Measurements from ENCODE around the gene CLASP2.
"Not testable (repeated sequence)": the region's sequence is repeated elsewhere in the genome, so short reads cannot be mapped to it uniquely, and the experiment has no call there.

The CLASP2 gene

DNA sequence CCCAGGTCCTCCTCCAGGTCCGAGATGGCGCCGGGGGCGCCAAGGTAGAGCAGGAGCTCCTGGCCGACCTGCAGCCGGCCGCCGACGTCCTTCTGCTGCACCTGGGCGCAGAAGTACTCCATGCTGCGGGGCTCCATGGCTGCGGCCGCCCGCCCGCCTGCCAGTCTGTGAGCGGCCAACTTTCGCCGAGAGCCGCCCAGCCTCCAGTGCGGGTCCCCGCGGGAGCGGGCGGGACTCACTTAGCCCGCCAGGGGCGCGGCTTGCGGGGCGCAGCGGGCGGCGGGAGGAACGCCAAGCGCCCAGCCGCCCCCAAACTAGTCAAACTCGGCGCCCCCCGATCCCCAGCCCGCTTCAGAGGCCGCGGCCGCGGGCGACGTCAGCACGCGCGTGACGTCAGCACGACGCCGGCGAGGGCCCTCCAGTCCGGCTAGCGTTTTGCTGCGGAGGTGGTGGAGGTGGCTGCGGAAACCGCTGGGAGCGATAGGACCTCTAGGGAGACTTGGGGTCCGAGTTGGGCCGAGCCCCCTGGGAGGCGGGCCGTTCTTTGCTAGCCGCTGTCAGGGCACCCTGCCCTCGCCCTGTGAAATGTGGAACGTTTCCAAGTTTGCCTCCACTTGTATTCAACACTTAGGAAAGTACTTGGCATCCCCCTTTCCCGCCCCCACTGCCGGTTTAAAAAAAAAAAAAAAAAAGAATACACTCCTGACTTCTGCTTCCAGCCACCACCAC, at the start of gene CLASP2:
CLASP2 (minus strand) TSS at position 389 of the 729 bp plus-strand sequence; CDS start at position 137, 252 bp downstream.
- no peak for TF ChIP-seq CTCF (conservative IDR thresholded peaks at IDR 0.05; ENCODE audit: control insufficient read depth, insufficient read depth, low read depth, low read length)
- H3K4me3 ChIP-seq (ENCODE audit: control insufficient read depth, low read depth, low read length), result peak within 1 kb of the TSS; percentile 77
- DNase-seq (ENCODE audit: low read depth), result peak; percentile 81

- H3K4me3 ChIP-seq (ENCODE audit: control insufficient read depth, low read depth, low read length), result no peak overlapping the region
- no peak for TF ChIP-seq CTCF (conservative IDR thresholded peaks at IDR 0.05; ENCODE audit: control insufficient read depth, insufficient read depth, low read depth, low read length)
- DNase-seq (ENCODE audit: low read depth), result peak; percentile 81
Measured at GRCh38 chr3:33758864-33759263, 40.8 kb upstream of the CLASP2 start.

- DNase-seq (ENCODE audit: low read depth), result no peak
- TF ChIP-seq CTCF (conservative IDR thresholded peaks at IDR 0.05; ENCODE audit: control insufficient read depth, insufficient read depth, low read depth, low read length), result no peak
Measured at GRCh38 chr3:33758281-33758680, 40.2 kb upstream of the CLASP2 start.

DNA sequence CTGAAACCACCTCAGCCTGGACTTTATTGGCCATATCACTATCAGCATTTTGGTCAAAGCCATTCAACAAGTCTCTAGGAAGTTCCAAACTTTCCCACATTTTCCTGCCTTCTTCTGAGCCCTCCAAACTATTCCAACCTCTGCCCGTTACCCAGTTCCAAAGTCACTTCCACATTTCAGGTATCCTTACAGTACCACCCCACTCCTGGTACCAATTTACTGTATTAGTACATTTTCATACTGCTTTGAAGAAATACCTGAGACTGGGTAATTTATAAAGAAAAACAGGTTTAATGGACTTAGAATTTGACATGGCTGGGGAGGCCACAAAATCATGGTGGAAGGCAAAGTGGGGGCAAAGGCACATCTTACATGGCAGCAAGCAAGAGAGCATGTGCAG, 36.3 kb upstream of the CLASP2 start:
- not testable (repeated sequence) for H3K4me3 ChIP-seq (ENCODE audit: control insufficient read depth, low read depth, low read length); DNase-seq (ENCODE audit: low read depth)

More at GRCh38 chr3:33758281-33758680, 40.2 kb upstream of the CLASP2 start:
- no peak overlapping the region for H3K4me3 ChIP-seq (ENCODE audit: control insufficient read depth, low read depth, low read length)

- no peak for TF ChIP-seq CTCF (conservative IDR thresholded peaks at IDR 0.05; ENCODE audit: control insufficient read depth, insufficient read depth, low read depth, low read length)
- DNase-seq (ENCODE audit: low read depth), result peak; percentile 5
- H3K4me3 ChIP-seq (ENCODE audit: control insufficient read depth, low read depth, low read length), result no peak overlapping the region
Measured at GRCh38 chr3:33751336-33751735, 33.3 kb upstream of the CLASP2 start.

GRCh38 chr3:33750211-33750548, 32.1 kb upstream of the CLASP2 start:
- TF ChIP-seq CTCF (conservative IDR thresholded peaks at IDR 0.05; ENCODE audit: control insufficient read depth, insufficient read depth, low read depth, low read length), result no peak
- DNase-seq (ENCODE audit: low read depth), result no peak
- no peak overlapping the region for H3K4me3 ChIP-seq (ENCODE audit: control insufficient read depth, low read depth, low read length)

GRCh38 chr3:33749546-33750210, 31.6 kb upstream of the CLASP2 start:
- no peak overlapping the region for H3K4me3 ChIP-seq (ENCODE audit: control insufficient read depth, low read depth, low read length)
- peak; percentile 47 for DNase-seq (ENCODE audit: low read depth)
- no peak for TF ChIP-seq CTCF (conservative IDR thresholded peaks at IDR 0.05; ENCODE audit: control insufficient read depth, insufficient read depth, low read depth, low read length)
